GM23338 (cell line): ENCODE data around the gene CDH7. TPM values are rescaled to one million over a fixed set of nuclear protein-coding genes. Genes with fewer than 3 reads are reported as not detected.

Experiments used
- ATAC-seq: fragments of 200-7000 bp; cut with Tn5 transposase; 3 replicates; pipeline ENCODE4 v1.9.1; 2020
- DNase-seq: peaks from one replicate; pipeline ENCODE4 v3.0.0-alpha.2; 2015; ENCODE audit warnings: low spot score
- H2AFZ ChIP-seq: fragments of 200-600 bp; sonication (generic); 2 replicates; pipeline ENCODE4 v1.8.0; 2016; ENCODE audit warnings: antibody characterized with exemption, mild to moderate bottlenecking, moderate library complexity
- H3F3A ChIP-seq: fragments of 200-600 bp; sonication (generic); replicated peaks from 2 replicates; pipeline ENCODE4 v1.8.0; 2017; ENCODE audit warnings: antibody characterized with exemption, mixed run types, low read depth
- H3K27ac ChIP-seq: fragments of 200-600 bp; sonication (generic); 2 replicates; pipeline ENCODE4 v1.6.1; 2016; ENCODE audit warnings: low read depth
- H3K27me3 ChIP-seq: fragments of 200-600 bp; sonication (generic); 2 replicates; pipeline ENCODE4 v1.8.0; 2016; ENCODE audit warnings: mild to moderate bottlenecking, mixed run types, moderate library complexity; ENCODE audit not compliant: insufficient read depth
- H3K36me3 ChIP-seq: fragments of 200-600 bp; sonication (generic); 2 replicates; pipeline ENCODE4 v1.8.0; 2016; ENCODE audit warnings: mild to moderate bottlenecking; ENCODE audit not compliant: insufficient read depth
- H3K4me1 ChIP-seq: fragments of 200-600 bp; sonication (generic); 2 replicates; pipeline ENCODE4 v1.8.0; 2016; ENCODE audit warnings: mild to moderate bottlenecking, moderate library complexity; ENCODE audit not compliant: insufficient read depth
- H3K4me2 ChIP-seq: fragments of 200-600 bp; sonication (generic); 2 replicates; pipeline ENCODE4 v1.7.1; 2017; ENCODE audit warnings: mixed run types
- H3K4me3 ChIP-seq: fragments of 200-600 bp; sonication (generic); 2 replicates; pipeline ENCODE4 v1.6.1; 2016; ENCODE audit warnings: mixed run types
- H3K79me2 ChIP-seq: fragments of 200-600 bp; sonication (generic); replicated peaks from 2 replicates; pipeline ENCODE4 v1.8.0; 2017; ENCODE audit warnings: mild to moderate bottlenecking; ENCODE audit not compliant: insufficient read depth
- H3K9me2 ChIP-seq: fragments of 200-600 bp; sonication (generic); 2 replicates; pipeline ENCODE4 v1.8.0; 2017; ENCODE audit not compliant: insufficient read depth
- H4K20me1 ChIP-seq: fragments of 200-600 bp; sonication (generic); replicated peaks from 2 replicates; pipeline ENCODE4 v1.8.0; 2017; ENCODE audit warnings: mild to moderate bottlenecking; ENCODE audit not compliant: insufficient read depth
- H3K27ac Mint-ChIP-seq: 2 replicates; pipeline ENCODE4 v1.8.0; 2020; ENCODE audit warnings: inconsistent platforms, mild to moderate bottlenecking, moderate library complexity, mixed read lengths
- H3K27me3 Mint-ChIP-seq: 3 replicates; pipeline ENCODE4 v1.8.0; 2022; ENCODE audit warnings: low read depth, mild to moderate bottlenecking, moderate library complexity, mixed read lengths, inconsistent platforms; ENCODE audit not compliant: insufficient read depth, poor library complexity
- H3K36me3 Mint-ChIP-seq: 3 replicates; pipeline ENCODE4 v1.8.0; 2021; ENCODE audit warnings: low read depth, mild to moderate bottlenecking, inconsistent platforms, moderate library complexity, mixed read lengths
- H3K4me1 Mint-ChIP-seq: 3 replicates; pipeline ENCODE4 v1.8.0; 2020; ENCODE audit warnings: mild to moderate bottlenecking, inconsistent platforms, mixed read lengths
- H3K4me3 Mint-ChIP-seq: 3 replicates; pipeline ENCODE4 v1.8.0; 2021; ENCODE audit warnings: moderate library complexity, mild to moderate bottlenecking, inconsistent platforms, mixed read lengths
- H3K9me3 Mint-ChIP-seq: 3 replicates; pipeline ENCODE4 v1.8.0; 2020; ENCODE audit warnings: moderate library complexity, mild to moderate bottlenecking, inconsistent platforms, mixed read lengths
- CREB1 ChIP-seq: fragments of 250-450 bp; sonication (Bioruptor Pico); IDR thresholded peaks from 2 replicates; pipeline ENCODE4 v1.5.0; 2020; ENCODE audit warnings: low read depth, mild to moderate bottlenecking, moderate library complexity
- EZH2 ChIP-seq: fragments of 200-600 bp; sonication (generic); IDR thresholded peaks from one replicate; pipeline ENCODE4 v1.8.0; 2017; ENCODE audit warnings: antibody characterized with exemption, mild to moderate bottlenecking, low read depth; ENCODE audit not compliant: unreplicated experiment
- EZH2phosphoT487 ChIP-seq: fragments of 200-600 bp; sonication (generic); IDR thresholded peaks from one replicate; pipeline ENCODE4 v1.8.1; 2018; ENCODE audit warnings: antibody characterized with exemption; ENCODE audit not compliant: unreplicated experiment
- JUNB ChIP-seq: IDR thresholded peaks from one replicate; pipeline ENCODE4 v1.6.1; 2016; ENCODE audit warnings: antibody characterized with exemption; ENCODE audit not compliant: unreplicated experiment
- NANOG ChIP-seq: IDR thresholded peaks from 2 replicates; pipeline ENCODE4 v1.6.1; 2016; ENCODE audit warnings: antibody characterized with exemption, borderline replicate concordance
- POLR2AphosphoS5 ChIP-seq: IDR thresholded peaks from 2 replicates; pipeline ENCODE4 v1.6.1; 2016; ENCODE audit warnings: antibody characterized with exemption, low read depth
- STAT1 ChIP-seq: IDR thresholded peaks from one replicate; pipeline ENCODE4 v1.6.1; 2016; ENCODE audit warnings: antibody characterized with exemption; ENCODE audit not compliant: unreplicated experiment
- ZNF114 ChIP-seq: fragments of 250-450 bp; sonication (Bioruptor Pico); IDR thresholded peaks from 2 replicates; pipeline ENCODE4 v1.5.0; 2020; ENCODE audit warnings: mild to moderate bottlenecking, moderate library complexity
- ZNF331 ChIP-seq: fragments of 250-450 bp; sonication (Bioruptor Pico); IDR thresholded peaks from 2 replicates; pipeline ENCODE4 v1.5.0; 2020; ENCODE audit warnings: low read depth, mild to moderate bottlenecking, moderate library complexity
- polyA plus RNA-seq: library from polyadenylated mRNA; unstranded; fragments of >200 nt; fragmentation: Nextera tagmentation; extraction: Ambion mirVana; gene quantifications from 2 replicates; pipeline ENCODE4 v1.2.1, GENCODE V29; 2016
- total RNA-seq: library from RNA; depleted of rRNA; stranded (reverse); fragments of >200 nt; shearing (Covaris generic); gene quantifications from 2 replicates; pipeline ENCODE4 v1.2.3, GENCODE V29; 2014
- TF ChIP-seq, protein P1 (sequence below), 2 experiments: fragments of 200-600 bp in 1 of 2; sonication (generic) in 1 of 2; conservative IDR thresholded peaks; 2 replicates each; pipeline versions ENCODE4 v1.5.1 to v1.6.1; 2016 to 2017; ENCODE audit warnings: antibody characterized with exemption in 2 of 2, low read depth in 2 of 2, mild to moderate bottlenecking in 2 of 2, moderate library complexity in 1 of 2
- TF ChIP-seq, protein P2 (sequence below): IDR thresholded peaks from 2 replicates; pipeline ENCODE4 v1.6.1; 2016; ENCODE audit warnings: antibody characterized with exemption
- TF ChIP-seq, protein P3 (sequence below): fragments of 250-450 bp; sonication (Bioruptor Pico); IDR thresholded peaks from 2 replicates; pipeline ENCODE4 v1.5.0; 2020; ENCODE audit warnings: mild to moderate bottlenecking, moderate library complexity
- TF ChIP-seq, protein P4 (sequence below): IDR thresholded peaks from one replicate; pipeline ENCODE4 v1.6.1; 2018; ENCODE audit warnings: antibody characterized with exemption; ENCODE audit not compliant: unreplicated experiment

The CDH7 gene
- total and polyA plus RNA-seq, 2 experiments from 2014 or later: 1.8 TPM

DNA sequence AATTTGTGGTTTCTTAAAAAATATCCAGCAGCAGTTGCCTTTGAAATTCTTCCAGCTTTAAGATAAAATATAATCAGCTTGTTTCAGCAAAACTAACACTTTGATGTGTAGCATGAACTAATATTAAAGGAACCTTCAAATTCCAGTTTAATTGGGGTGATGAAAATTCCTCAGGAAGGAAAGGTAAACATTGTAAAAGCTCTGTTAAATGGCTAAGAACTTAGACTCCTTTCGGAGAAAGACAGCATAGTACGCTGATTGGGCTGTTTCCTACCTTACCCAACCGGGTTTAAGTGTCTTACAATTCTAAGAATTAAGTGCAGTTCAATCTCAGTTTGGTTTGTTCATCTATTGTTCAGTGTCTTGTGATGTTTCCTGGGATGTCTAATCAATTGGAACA lies 108.3 kb downstream of the CDH7 start:
- ATAC-seq (no peak), DNase-seq (no peak)
- no peak overlapping the region for H3K4me3 ChIP-seq
- Mint-ChIP-seq H3K9me3 (no peaks in the 10 kb centered on the region), H3K36me3 (no peaks in the 10 kb centered on the region), H3K4me1 (no peaks in the 10 kb centered on the region), H3K27me3 (no peaks in the 10 kb centered on the region), H3K27ac (no peak overlapping the region), H3K4me3 (no peak overlapping the region)
- no peaks in the 10 kb centered on the region for H3K36me3 ChIP-seq
- no peaks in the 10 kb centered on the region for H3K27me3 ChIP-seq
- TF ChIP-seq CREB1 (CRISPR knock-in tag): no peak
- TF ChIP-seq, protein P1, sequence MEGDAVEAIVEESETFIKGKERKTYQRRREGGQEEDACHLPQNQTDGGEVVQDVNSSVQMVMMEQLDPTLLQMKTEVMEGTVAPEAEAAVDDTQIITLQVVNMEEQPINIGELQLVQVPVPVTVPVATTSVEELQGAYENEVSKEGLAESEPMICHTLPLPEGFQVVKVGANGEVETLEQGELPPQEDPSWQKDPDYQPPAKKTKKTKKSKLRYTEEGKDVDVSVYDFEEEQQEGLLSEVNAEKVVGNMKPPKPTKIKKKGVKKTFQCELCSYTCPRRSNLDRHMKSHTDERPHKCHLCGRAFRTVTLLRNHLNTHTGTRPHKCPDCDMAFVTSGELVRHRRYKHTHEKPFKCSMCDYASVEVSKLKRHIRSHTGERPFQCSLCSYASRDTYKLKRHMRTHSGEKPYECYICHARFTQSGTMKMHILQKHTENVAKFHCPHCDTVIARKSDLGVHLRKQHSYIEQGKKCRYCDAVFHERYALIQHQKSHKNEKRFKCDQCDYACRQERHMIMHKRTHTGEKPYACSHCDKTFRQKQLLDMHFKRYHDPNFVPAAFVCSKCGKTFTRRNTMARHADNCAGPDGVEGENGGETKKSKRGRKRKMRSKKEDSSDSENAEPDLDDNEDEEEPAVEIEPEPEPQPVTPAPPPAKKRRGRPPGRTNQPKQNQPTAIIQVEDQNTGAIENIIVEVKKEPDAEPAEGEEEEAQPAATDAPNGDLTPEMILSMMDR (conservative IDR thresholded peaks at IDR 0.05; ENCODE audit: low read depth in 2 of 2): no peak
- no peak for TF ChIP-seq EZH2phosphoT487
- TF ChIP-seq ZNF114: no peak
- no peak for TF ChIP-seq JUNB
- TF ChIP-seq, protein P2, sequence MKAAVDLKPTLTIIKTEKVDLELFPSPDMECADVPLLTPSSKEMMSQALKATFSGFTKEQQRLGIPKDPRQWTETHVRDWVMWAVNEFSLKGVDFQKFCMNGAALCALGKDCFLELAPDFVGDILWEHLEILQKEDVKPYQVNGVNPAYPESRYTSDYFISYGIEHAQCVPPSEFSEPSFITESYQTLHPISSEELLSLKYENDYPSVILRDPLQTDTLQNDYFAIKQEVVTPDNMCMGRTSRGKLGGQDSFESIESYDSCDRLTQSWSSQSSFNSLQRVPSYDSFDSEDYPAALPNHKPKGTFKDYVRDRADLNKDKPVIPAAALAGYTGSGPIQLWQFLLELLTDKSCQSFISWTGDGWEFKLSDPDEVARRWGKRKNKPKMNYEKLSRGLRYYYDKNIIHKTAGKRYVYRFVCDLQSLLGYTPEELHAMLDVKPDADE: no peak
- no peak for TF ChIP-seq STAT1
- TF ChIP-seq NANOG: no peak
- TF ChIP-seq, protein P3, sequence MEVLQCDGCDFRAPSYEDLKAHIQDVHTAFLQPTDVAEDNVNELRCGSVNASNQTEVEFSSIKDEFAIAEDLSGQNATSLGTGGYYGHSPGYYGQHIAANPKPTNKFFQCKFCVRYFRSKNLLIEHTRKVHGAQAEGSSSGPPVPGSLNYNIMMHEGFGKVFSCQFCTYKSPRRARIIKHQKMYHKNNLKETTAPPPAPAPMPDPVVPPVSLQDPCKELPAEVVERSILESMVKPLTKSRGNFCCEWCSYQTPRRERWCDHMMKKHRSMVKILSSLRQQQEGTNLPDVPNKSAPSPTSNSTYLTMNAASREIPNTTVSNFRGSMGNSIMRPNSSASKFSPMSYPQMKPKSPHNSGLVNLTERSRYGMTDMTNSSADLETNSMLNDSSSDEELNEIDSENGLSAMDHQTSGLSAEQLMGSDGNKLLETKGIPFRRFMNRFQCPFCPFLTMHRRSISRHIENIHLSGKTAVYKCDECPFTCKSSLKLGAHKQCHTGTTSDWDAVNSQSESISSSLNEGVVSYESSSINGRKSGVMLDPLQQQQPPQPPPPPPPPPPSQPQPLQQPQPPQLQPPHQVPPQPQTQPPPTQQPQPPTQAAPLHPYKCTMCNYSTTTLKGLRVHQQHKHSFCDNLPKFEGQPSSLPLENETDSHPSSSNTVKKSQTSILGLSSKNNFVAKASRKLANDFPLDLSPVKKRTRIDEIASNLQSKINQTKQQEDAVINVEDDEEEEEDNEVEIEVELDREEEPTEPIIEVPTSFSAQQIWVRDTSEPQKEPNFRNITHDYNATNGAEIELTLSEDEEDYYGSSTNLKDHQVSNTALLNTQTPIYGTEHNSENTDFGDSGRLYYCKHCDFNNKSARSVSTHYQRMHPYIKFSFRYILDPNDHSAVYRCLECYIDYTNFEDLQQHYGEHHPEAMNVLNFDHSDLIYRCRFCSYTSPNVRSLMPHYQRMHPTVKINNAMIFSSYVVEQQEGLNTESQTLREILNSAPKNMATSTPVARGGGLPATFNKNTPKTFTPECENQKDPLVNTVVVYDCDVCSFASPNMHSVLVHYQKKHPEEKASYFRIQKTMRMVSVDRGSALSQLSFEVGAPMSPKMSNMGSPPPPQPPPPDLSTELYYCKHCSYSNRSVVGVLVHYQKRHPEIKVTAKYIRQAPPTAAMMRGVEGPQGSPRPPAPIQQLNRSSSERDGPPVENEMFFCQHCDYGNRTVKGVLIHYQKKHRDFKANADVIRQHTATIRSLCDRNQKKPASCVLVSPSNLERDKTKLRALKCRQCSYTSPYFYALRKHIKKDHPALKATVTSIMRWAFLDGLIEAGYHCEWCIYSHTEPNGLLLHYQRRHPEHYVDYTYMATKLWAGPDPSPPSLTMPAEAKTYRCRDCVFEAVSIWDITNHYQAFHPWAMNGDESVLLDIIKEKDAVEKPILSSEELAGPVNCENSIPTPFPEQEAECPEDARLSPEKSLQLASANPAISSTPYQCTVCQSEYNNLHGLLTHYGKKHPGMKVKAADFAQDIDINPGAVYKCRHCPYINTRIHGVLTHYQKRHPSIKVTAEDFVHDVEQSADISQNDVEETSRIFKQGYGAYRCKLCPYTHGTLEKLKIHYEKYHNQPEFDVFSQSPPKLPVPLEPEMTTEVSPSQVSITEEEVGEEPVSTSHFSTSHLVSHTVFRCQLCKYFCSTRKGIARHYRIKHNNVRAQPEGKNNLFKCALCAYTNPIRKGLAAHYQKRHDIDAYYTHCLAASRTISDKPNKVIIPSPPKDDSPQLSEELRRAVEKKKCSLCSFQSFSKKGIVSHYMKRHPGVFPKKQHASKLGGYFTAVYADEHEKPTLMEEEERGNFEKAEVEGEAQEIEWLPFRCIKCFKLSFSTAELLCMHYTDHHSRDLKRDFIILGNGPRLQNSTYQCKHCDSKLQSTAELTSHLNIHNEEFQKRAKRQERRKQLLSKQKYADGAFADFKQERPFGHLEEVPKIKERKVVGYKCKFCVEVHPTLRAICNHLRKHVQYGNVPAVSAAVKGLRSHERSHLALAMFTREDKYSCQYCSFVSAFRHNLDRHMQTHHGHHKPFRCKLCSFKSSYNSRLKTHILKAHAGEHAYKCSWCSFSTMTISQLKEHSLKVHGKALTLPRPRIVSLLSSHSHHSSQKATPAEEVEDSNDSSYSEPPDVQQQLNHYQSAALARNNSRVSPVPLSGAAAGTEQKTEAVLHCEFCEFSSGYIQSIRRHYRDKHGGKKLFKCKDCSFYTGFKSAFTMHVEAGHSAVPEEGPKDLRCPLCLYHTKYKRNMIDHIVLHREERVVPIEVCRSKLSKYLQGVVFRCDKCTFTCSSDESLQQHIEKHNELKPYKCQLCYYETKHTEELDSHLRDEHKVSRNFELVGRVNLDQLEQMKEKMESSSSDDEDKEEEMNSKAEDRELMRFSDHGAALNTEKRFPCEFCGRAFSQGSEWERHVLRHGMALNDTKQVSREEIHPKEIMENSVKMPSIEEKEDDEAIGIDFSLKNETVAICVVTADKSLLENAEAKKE (CRISPR knock-in tag): no peak
- no peak for TF ChIP-seq POLR2AphosphoS5
- TF ChIP-seq, protein P4, sequence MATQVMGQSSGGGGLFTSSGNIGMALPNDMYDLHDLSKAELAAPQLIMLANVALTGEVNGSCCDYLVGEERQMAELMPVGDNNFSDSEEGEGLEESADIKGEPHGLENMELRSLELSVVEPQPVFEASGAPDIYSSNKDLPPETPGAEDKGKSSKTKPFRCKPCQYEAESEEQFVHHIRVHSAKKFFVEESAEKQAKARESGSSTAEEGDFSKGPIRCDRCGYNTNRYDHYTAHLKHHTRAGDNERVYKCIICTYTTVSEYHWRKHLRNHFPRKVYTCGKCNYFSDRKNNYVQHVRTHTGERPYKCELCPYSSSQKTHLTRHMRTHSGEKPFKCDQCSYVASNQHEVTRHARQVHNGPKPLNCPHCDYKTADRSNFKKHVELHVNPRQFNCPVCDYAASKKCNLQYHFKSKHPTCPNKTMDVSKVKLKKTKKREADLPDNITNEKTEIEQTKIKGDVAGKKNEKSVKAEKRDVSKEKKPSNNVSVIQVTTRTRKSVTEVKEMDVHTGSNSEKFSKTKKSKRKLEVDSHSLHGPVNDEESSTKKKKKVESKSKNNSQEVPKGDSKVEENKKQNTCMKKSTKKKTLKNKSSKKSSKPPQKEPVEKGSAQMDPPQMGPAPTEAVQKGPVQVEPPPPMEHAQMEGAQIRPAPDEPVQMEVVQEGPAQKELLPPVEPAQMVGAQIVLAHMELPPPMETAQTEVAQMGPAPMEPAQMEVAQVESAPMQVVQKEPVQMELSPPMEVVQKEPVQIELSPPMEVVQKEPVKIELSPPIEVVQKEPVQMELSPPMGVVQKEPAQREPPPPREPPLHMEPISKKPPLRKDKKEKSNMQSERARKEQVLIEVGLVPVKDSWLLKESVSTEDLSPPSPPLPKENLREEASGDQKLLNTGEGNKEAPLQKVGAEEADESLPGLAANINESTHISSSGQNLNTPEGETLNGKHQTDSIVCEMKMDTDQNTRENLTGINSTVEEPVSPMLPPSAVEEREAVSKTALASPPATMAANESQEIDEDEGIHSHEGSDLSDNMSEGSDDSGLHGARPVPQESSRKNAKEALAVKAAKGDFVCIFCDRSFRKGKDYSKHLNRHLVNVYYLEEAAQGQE: no peak
- TF ChIP-seq EZH2: no peak
- no peak for TF ChIP-seq ZNF331 (CRISPR knock-in tag)
- no peaks in the 10 kb centered on the region for H3K9me2 ChIP-seq
- no peak overlapping the region for H3K4me2 ChIP-seq
- no peaks in the 10 kb centered on the region for H4K20me1 ChIP-seq
- H3F3A ChIP-seq: no peaks in the 10 kb centered on the region
- no peak overlapping the region for H3K27ac ChIP-seq
- H2AFZ ChIP-seq: no peak overlapping the region
- H3K4me1 ChIP-seq: no peaks in the 10 kb centered on the region
- no peaks in the 10 kb centered on the region for H3K79me2 ChIP-seq
